CD1c-positive myeloid dendritic cell (primary cell): ENCODE measurements around the gene NFATC1.

Experiments
- DNase-seq: peaks from one replicate; pipeline ENCODE4 v3.0.0-alpha.2; 2016; ENCODE audit errors: extremely low spot score

The NFATC1 gene

GRCh38 chr18:79440316-79441110 is 44.8 kb downstream of the NFATC1 start:
- DNase-seq: no peak

DNA sequence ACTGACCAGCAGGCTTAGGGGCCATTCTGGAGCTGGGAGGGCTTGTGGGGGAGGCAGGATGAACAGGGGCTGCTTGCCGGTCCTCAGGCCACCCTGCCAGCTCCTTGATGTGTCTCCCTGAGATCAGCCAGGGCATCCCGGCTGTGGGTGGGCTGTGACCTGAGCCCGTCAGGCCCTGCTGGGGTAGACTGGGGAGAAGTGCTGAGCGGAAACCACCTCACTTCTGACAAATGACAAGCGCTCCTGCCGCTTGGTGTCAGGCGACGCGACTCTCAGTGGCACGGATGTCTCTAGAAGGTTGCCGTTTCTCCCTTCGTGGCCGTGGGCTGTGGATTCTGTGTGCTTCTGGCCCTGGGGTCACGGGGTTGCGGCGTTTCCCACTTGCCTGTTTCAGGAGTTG is 45.7 kb downstream of the NFATC1 start:
- DNase-seq: no peak

GRCh38 chr18:79442508-79443221 is 46.9 kb downstream of the NFATC1 start:
- DNase-seq: no peak

- DNase-seq: no peak
These were observed 49.5 kb downstream of the NFATC1 start for GRCh38 chr18:79445221-79445620.

DNA sequence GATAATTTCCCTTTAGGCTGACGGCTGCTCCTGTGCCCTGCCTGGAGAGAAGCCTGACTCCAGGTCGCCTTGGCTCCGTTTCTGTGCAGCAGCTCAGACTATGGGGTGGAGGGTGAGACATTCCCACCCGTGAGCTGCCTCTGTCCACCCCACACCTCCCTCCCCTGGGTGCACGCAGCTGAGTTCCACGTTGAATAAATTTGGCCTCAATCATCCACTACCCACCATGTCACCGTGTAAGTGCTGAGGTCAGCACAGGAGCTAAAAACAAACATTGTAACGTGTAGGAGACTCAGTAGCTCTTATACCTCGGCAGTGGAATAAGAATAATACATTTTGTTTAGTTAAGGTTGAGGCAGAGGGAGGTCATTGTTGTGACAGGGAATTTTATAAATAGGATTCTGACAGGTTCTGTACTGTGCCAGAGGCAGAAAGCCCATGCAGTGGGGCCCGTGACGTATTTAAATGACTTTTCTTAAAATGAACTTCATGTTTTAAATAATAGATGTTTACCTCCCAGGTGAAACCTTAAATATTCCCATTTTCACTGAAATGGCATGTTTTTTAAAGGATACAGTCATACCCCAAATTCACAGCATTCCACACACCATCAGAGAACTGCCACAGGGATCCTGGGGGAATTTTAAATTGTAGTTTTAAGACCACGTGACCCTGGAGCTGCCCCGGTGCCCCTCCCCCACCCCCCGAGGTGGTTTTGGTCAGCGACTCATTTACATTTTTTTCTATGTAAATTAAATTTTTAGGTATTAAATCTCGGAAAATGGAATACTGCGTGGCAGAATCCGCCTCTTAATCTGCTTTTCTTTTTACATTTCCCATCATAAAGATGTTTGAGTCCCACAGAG is 50.2 kb downstream of the NFATC1 start:
- DNase-seq: no peak

DNA sequence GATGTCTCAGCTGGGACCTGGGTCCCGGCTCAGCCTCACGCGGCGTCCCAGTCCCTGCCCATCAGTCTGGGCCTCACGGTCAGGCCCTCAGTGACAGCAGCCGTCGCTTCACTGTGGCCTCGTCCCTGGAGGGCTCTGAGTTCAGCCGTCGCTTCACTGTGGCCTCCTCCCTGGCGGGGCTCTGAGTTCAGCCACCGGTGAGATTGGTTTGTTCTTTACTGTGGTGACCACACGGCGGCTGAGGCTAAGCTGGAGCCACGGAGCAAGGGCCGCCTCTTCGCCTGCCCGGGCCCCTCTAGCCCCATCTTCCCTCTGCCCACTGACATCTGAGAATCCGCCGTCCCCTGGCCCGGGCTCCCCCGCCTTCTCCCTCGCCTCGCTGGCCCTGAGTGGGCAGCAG is 51.2 kb downstream of the NFATC1 start:
- DNase-seq: no peak

GRCh38 chr18:79447703-79448367 is 52.1 kb downstream of the NFATC1 start:
- DNase-seq: no peak

GRCh38 chr18:79448621-79449020 is 52.9 kb downstream of the NFATC1 start:
- DNase-seq: no peak

DNA sequence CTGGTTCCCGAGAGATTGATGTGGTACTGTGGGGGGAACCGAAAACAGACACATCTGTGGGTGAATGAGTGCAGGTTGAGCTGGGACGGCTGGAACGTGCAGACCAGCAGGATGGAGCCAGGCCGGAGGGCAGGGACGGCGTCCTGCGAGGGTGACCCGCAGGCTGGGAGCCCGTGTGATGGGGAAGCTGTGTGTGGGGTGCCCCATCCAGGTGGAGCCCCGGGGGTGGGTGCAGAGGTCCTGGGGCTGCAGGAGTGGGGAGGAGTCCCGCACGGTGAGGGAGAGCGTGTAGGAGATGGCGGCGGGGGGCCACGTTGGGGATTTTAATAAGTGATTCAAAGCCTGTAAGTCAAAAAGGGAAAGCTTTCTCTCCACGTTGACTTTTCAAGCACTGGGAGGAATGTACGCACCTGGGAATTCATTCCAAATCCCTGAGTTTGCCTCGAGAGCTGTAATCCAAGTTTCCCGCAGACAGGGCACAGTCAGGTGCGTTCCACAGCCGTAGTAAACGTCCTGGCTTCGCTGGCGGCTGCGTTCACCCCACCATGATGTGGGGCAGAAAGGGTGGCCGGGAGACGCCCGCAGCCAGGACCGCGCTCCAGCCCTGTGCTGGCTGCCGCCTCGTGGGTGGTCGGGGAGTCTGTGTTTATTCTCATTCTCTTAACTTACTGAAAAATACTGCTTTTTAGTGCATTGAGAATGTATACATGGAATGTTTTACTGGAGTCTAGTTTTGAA is 54.0 kb downstream of the NFATC1 start:
- no peak for DNase-seq

GRCh38 chr18:79450289-79451080 is 54.8 kb downstream of the NFATC1 start:
- no peak for DNase-seq

DNA sequence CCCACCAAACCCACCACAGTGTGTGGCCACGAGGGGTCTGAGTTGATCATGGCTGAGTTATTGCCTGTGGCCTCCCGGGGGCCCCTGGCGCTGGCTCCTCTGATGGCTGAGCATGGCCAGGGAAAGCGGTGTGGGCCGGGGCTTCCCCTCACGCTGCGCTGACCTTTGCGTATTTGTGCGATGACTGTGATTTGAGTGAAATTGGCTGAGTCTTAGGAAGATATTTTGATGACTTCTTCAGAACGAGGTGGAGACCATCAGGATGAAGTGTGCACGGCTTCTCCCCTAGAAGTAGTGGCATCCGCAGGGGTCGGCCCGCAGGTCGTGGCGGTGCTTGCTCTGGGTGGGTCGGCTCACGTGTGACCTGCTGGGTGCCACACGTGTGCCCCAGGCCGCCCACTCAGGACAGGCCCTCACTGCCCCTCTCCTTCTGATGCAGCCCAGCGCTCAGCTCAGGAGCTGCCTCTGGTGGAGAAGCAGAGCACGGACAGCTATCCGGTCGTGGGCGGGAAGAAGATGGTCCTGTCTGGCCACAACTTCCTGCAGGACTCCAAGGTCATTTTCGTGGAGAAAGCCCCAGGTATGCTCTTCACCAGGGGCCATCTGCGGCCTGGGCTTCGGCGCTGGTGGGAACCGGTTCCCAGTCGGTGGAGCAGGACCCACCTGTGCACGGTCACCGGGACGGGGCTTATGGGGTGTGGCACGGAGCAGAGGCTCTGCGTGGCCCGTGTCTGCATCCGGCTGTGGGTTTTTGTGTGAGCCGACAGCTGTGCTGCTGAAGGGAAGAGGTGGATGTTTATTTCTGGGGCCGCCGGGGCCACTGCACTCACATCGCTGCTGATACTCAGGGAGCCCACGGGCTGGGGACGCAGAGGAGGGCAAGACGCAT is 55.8 kb downstream of the NFATC1 start:
- DNase-seq: no peak

DNA sequence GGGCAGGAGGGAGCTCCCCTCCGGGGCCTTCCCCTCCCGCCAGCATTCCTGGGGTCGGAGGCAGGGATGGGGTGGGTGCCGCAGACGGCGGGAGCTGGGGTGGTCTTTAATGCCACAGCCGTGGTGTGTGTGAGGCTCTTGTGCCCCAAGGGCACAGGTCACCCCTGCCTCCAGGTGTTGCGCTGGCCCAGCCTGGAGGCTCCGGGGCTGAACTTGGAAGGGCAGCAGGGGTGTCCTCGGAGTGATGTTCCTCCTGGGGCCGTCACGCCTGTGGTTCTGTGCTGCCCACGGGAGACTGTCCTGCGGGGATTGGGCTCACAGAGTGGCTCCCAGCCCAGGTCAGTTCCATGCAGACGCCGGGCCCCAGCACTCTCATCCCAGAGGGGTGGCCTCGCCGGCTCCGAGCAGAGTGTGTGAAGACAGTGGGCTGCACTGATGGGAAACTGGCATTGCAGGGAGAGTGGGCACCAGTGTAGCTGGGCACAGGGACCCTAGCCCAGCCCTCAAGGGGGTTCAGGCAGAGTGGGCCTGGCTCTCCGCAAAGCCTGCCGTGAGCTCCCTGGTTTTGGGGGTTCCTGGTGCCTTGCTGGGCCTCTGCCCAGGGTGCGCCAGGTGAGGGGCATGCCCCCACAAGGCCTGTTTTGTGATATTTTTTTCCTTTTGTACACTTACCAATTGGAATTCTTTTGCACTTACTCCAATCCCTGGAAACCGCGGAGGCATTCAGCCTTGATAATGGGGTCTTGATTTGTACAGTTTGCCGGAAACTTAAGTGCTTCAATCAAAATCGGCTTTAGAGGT is 56.7 kb downstream of the NFATC1 start:
- DNase-seq: no peak

GRCh38 chr18:79452991-79453645 is 57.4 kb downstream of the NFATC1 start:
- no peak for DNase-seq

DNA sequence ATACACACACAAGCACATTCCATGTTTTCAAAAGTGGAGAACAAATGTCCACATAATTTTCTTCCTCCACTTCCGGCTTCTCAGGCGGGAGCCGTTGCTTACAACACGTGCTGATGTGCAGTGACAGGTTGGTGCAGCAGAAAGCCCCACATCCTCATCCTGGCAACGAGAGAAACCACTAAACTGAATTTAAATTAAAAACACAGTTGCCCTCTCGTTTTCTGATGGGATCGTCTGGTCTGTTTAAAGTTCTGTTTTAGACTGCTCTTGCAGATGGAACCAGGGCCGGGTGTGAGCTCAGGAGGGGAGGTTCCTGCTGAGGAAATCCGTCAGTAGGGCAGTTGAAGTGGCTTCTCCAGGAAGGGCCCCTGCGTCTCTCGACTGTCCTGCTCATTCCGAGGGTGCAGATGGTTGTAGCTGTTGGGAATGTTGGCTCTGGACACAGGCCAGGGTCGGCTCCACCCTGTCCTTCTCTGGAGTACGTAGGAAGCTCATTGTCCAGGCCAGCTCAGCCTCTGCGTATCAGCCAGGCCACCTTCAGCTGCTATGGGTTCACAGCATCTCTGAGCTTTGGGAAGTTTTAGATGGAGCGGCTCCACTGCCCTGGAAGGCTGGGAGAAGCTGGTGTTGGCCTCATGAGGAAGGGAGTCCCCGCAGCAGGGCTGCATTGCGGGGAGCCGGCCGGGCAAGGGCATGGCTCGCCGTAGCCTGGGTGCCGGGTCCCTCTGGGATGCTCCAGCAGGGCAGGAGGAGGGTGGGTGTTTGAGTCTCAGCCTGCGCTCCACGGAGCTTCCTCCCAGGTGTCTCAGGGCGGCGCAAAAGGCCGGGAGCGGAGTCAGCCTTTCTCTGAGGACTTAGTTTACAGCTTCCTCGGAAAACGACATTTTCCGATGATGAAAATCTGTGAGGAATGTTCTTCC is 58.3 kb downstream of the NFATC1 start:
- no peak for DNase-seq

DNA sequence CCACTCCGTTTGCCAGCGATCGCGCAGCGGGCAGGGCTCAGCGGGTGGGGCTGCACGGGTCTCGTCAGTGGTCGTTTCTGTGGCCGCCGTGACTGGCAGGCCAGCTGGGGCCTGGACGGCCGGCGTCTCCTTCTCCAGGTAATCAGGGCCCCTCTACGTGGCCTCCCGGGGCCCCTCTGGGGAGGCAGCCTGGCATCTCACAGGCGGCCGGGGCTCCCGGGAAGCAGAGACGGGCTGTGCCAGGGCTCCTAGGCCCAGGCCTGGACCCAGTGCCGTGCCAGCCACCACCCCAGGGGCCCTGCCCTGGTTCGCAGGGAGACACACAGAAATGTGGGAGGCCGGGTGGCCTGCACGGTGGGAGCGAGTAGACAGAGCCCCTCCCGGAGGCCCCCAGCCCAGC is 59.5 kb downstream of the NFATC1 start:
- no peak for DNase-seq

DNA sequence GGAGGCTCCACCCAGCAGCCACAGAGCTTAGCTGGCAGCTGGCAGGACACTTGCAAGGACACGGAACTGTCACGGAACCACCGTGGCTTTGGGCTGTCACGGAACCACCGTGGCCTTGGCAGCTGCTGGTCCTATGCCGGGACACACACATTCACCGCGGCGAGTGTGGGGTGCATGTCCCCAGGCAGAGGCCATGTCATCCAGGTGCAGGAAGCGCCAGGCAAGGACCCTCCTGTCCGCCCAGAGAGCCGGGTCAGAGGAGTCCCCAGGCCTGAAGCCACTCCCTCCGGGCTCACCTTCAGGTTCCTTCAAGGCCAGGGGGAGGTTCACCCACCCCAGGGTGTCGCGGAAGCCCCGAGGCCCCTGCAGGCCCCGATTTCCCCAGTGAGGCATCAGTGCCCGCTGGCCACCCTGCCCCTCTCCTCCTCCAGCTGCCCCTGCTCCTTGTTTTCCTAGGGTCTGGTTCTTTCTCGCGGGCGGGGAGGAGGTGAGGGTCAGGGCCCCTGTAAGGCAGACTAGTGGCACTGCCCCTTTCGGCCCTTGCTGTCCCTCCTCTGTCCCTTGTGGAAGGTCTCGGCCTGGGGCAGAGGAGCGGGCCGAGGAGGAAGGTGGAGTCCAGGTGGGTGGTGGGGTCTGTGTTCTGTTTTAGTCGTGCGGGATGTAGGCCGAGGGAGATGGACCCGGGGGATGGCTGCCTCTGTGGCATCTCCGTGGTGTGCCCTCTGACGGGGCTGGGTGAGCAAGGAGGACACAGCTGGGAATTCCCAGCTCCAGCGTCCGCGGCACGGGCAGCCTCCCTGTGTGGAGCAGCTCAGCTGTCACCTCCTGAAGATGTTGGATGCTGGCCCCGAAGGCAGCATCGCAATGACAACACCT is 60.6 kb downstream of the NFATC1 start:
- no peak for DNase-seq
